SKM-1 (cell line): ENCODE results near the gene POLQ.
A peak's percentile ranks its signal among the peaks of the same experiment; 100 is the strongest.
"Not testable (repeated sequence)": the region's sequence is repeated elsewhere in the genome, so short reads cannot be mapped to it uniquely, and the experiment has no call there.

Source experiments
- DNase-seq: peaks from one replicate; lab custom pipeline; 2025; ENCODE audit not compliant: unreplicated experiment; lab: John Stamatoyannopoulos, UW

Gene POLQ

GRCh38 chr3:121545574-121546455, at the start of gene POLQ:
Gene POLQ (minus strand): TSS chr3:121545988. CDS start chr3:121545877, 111 bp downstream.
- peak; percentile 86 for DNase-seq

GRCh38 chr3:121594850-121595249, 49.1 kb upstream of the POLQ start:
- DNase-seq: no peak

- not testable (repeated sequence) for DNase-seq
Observed at GRCh38 chr3:121593806-121594205, 48.0 kb upstream of the POLQ start.

DNA sequence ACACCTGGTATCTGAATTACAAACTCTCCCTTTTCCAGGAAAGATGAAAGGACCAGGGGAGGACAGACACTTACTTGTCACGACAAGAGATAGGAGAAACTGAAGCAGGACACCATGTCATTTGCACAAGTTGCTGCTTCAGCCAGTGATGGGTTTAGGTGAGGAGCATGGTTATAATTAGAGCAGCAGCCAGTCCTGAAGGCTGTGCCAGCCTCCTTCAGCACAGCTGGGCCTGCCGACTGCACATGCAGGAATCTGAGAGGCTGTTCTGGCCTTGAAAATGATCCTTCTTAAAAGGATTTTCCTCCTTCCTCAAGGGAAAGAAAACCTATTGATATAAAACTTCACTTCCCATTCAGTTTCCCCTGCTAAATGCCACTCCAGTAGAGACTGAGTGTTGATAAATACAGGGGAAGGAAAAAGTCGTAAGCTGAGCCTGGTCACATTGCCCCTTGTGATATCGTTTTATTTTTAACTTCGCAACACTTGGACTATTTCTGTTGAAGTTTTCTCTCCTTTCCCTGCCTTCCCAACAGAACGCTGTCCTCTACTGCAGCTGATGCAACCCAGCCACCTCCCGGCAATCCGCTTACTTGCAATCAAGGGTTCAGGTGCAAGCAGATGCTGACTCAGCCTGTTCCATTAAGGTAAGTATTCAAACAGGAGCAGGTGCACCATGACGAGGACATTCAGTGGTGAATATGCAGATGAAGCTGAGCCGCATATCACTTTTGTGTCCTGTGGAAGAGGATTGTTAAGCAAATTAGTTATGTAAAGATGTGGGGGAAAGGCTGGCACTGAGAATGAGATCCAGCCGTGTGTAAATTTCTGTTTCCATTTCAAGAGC, 47.3 kb upstream of the POLQ start, which contains the start of gene FBXO40:
Gene FBXO40 (plus strand): TSS at position 524 of the 847 bp plus-strand sequence. CDS start 27,197 bp downstream, outside the sequence.
- DNase-seq: no peak

DNA sequence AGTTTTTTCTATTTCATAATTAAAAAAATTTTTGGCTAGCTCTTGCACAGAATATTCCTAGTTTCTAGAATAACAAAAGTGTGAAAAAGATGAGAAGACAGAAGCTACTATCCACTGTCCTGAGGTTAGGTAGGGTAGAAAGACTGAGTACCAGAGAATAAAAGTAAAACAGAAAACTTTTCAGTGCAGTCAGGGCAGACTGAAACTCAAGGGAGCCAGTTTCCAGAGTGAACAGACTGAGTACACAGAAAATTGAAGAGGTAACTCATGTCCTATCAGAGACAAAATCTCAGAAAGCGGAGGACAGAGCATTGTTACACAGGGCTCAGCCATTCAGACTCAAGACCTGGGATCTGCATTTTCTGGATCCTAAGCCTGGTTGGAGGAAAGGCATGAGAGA, 38.6 kb upstream of the POLQ start:
- DNase-seq: no peak

DNA sequence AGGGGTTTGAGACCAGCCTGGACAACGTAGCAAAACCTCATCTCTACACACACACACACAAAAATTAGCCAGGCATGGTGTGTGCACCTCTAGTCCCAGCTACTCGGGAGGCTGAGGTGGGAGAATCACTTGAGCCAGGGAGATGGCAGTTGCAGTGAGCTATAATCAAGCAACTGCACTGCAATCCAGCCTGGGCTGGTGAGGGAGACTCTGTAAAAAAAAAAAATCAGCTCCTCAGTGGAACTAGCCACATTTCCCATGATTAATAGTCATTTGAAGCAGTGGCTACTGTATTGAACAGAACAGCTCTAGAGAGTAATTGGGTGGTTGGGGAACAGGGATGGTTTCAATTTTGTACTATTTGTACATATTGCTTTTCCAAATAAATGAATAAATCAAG, 35.9 kb upstream of the POLQ start:
- DNase-seq: no peak

DNA sequence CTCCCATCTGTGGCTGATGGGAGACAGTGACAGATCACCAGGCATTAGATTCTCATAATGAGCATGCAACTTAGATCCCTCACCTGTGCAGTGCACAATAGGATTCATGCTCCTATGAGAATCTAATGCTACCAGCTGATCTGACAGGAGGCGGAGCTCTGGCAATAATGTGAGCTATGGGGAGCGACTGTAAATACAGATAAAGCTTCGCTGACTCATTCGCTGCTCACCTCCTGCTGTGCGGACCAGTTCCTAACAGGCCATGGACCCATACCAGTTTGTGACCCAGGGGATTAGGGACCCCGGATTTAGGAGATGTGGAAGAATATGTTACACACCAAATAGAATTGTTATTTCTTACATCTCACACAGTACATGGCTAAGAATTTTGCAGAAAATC, 28.7 kb upstream of the POLQ start:
- DNase-seq: no peak

DNA sequence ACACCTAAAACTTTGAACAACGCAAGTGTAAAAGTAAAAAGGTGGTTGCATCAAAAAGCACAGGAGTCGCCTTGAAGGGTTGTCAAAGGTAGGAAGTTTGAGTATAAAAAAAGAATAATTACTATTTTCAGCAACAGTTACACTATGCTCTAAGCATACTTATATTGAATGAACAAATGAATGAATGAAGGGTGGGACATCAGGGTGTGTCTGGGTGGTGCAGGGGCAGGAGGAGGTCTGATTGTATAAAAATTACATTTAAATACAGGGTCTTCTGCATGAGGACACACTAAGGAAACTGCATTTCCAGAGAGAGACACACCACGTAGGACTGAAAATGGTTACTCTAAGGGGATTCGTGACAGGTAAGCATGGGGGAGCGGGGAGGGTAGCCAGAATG, 21.9 kb upstream of the POLQ start, which contains the start of gene ARGFX:
Gene ARGFX (plus strand): TSS at position 301 of the 400 bp plus-strand sequence. CDS start 2,765 bp downstream, outside the sequence.
- no peak for DNase-seq

DNA sequence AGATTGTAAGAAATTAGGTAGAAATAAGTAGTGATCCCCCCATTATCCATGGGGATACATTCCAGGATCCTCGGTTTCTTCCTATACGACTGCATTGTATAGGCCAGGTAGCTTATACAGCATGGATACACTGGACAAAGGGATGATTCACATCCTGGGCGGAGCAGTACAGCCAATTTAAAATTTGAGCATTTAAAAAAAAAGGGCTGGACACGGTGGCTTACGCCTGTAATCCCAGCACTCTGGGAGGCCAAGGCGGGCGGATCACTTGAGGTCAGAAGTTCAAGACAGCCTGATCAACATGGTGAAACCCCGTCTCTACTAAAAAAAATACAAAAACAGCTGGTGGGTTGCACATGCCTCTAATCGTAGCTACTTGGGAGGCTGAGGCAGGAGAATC, 21.0 kb upstream of the POLQ start:
- DNase-seq: no peak

GRCh38 chr3:121562148-121562547, 16.4 kb upstream of the POLQ start:
- DNase-seq: no peak

DNA sequence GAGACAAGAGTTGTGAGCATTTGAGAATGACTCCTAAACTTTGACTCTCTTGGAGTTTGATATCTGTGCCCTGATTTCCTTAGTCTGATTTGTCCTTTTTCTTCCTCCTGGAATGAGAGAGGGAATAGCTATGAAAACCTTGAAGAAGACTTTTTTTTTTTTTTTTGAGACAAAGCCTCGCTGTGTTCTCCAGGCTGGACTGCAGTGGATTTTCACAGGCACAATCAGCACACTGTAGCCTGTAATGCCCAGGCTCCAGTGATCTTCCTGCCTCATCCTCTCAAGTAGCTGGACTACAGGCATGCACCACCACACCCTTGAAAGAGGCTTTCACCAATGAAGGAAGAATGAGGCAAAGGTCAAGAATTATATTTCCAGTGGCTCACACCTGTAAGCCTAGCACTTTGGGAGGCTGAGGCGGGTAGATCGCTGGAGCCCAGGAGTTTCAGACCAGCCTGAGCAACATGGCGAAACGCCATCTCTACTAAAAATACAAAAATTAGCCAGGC, 11.7 kb upstream of the POLQ start:
- no peak for DNase-seq

GRCh38 chr3:121552797-121553196, 7.0 kb upstream of the POLQ start:
- DNase-seq: no peak

- DNase-seq: no peak
Observed at GRCh38 chr3:121552379-121552778, 6.6 kb upstream of the POLQ start.

- DNase-seq: no peak
Observed at GRCh38 chr3:121545049-121545573, 677 bp downstream of the POLQ start.

GRCh38 chr3:121542924-121543323, 2.9 kb downstream of the POLQ start:
- DNase-seq: no peak

DNA sequence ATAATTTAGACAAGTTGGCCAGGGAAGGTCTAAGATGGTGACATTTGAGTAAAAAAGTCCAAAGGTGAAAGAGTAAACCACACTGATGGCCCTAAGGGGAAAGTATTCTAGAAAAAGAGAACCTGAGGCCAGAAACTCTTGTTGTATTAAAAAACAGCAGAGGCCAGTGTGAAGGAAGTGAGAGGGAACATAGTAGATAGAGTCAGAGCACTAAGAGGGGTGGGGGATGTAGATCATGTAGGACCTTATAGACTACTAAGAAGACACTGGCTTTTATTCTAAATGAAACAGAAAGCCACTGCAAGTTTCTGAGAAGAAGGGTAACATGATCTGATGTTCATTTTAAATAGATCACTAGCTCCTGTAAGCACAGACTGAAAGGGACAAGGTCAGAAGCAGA, 14.5 kb downstream of the POLQ start:
- no peak for DNase-seq

GRCh38 chr3:121529308-121529707, 16.5 kb downstream of the POLQ start:
- no peak for DNase-seq

GRCh38 chr3:121520510-121520909, 25.3 kb downstream of the POLQ start:
- DNase-seq: no peak

DNA sequence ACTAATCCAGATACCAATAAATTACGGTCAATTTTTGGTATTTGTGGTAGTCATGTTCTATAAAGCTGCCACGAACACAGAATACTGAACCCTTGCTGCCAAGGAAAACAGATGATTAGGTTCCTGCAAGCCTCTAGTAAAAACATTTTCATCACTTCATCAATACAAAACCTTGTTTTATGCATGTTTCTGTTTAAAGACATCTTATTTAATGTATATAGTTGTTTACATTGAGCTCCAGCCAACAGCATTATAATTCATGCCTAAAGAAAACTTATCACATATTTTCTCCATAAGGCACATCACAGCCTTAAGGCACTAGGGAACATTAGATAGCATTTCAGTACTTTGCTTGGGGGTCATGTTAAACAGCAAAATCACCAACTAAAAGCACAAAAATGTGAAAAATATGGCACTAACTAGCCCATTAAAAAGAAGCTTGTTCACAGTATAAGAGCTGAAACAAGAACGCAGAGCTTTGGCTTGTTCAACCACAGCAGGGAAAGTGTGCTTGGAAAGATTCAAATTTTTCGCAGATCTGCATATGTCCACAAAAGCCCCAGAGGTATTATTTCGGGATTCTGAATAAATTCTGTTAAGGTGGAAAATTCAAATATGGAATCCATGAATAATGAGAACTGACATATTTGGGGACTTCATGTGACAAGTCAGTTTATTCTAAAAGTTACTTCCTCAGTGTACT, 27.7 kb downstream of the POLQ start:
- no peak for DNase-seq

GRCh38 chr3:121515862-121516261, 29.9 kb downstream of the POLQ start:
- DNase-seq: no peak

DNA sequence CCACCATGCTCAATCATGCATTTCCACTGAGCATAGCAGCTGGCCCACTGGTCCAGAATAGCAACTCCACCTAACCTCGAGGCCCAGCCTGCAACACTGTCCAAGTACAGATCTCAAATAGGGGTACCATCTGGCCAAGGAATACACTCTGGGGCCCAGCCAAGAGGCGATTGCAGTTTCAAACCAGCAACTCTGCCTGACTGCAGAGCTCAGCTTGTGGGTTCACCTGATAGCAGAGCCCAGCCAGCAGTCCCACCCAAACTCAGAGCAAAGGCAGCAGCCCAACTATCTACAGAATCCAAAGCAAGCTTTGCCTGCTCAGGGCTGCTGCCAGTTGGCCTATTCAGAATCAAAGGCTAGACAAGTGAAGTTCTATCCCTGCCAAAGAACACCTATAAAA, 30.5 kb downstream of the POLQ start:
- DNase-seq: no peak
